ENCODE measurements around the gene TTC12. TPM values are rescaled to one million over a fixed set of nuclear protein-coding genes. Genes with fewer than 3 reads are reported as not detected.

TTC12 gene
- total and polyA plus RNA-seq, 9 of the 15 experiments (the other 6 are each of a cell fraction or from before 2014, with no cell fraction given), result 5.1 to 19.9 (median 13.4) TPM

DNA sequence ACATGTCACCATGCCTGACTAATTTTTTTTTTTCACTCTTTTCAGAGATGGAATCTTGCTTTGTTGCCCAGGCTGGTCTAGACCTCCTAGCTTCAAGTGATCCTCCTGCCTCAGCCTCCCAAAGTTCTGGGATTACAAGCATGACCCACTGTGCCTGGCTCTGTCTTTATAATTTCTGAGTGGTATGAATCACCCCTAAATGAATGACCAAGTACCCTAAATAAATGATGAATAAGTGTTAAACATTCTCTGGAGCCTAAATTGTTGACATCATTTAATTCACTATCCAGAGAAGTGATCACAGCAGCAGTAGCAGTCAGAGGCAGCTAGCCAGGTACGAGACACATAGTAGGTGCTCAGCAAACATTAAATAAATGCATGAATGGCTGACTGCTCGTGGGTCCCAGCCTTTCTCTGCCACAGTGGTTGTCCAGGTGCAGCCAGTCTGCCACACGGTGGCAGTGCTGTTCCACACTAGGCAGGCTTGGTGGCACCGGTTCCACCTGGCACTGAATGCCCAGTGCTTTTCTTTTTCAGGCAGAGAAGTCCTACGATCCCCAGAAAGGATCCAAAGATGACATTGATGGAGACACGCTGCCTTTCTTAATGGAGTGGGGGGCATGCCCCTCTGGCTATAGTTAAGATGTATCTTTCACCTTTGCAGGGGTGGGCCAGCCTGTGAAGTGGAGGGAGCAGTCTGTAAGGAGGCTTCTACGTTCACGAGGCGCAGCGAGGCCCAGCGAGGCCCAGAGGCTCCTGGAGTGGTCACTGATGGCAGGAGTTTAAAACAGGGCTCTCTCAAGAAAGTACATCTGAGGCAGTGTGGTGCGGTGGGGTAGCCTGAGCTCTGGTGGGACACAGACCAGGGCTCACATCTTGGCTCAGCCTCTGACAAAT is 8.7 kb upstream of the TTC12 start:
- under 1% methylated on average over 11 of the region's 12 CpGs for WGBS (ENCODE audit: insufficient coverage, low coverage, missing lambda C conversion rate)
- H3K4me3 ChIP-seq, result no peak overlapping the region
- in situ Hi-C loops (cut with MboI) (loop anchor here (5.0 to 25.0 kb wide), 3 partner anchors 232 to 957 kb away; no protein-coding TSS in a partner anchor), intact Hi-C loops (cut with micrococcal nuclease) (loop anchor here (1.0 to 10.0 kb wide), 5 partner anchors 189 to 957 kb away; no protein-coding TSS in a partner anchor)
- peak; percentile 90 for ATAC-seq
- no peak overlapping the region for H2AFZ ChIP-seq (ENCODE audit: low read depth, low read length)
- peaks cover 5 to 16% of the 10 kb centered on the region in 2 experiments; a peak in 4 of 5 replicates for H3K27me3 ChIP-seq (ENCODE audit: control insufficient read depth in 2 of 2, insufficient read depth in 2 of 2, low read length in 2 of 2)
- H3K27ac ChIP-seq (ENCODE audit: extremely low read depth, low read depth, low read length), result no peak overlapping the region
- DNase-seq (ENCODE audit: extremely low read depth in 1 of 4, low spot score in 3 of 4), result peak; percentile 38 to 58 (median 45)
- no peak overlapping the region for H3K4me2 ChIP-seq (ENCODE audit: insufficient read depth, low read length)
- POLR2A ChIA-PET, result interaction anchor here (1.2 kb wide), 1 partner anchor 8 kb away, joined by 3 read pairs; no protein-coding TSS in a partner anchor
- no peaks in the 10 kb centered on the region for H3K79me2 ChIP-seq (ENCODE audit: control insufficient read depth, insufficient read depth, low read length)
- CTCF ChIA-PET (ENCODE audit: low intra/inter-chr PET ratio), result interaction anchor here (0.9 to 3.1 kb wide), 5 partner anchors 189 to 491 kb away, joined by 3 to 24 read pairs (median 4); no protein-coding TSS in a partner anchor
- BruUV-seq (replicated peaks), result no TSS peak
- H4K20me1 ChIP-seq (replicated peaks; ENCODE audit: control insufficient read depth, insufficient read depth, low read length), result no peaks in the 10 kb centered on the region
- peak; percentile 83 for FAIRE-seq
- no peaks in the 10 kb centered on the region for H3K36me3 ChIP-seq (ENCODE audit: control insufficient read depth, insufficient read depth, low read length)
- H3K4me1 ChIP-seq (replicated peaks in 1 of 2; ENCODE audit: control insufficient read depth in 2 of 2, insufficient read depth in 2 of 2, low read length in 2 of 2), result no peaks in the 10 kb centered on the region
- H3K9me3 ChIP-seq (replicated peaks; ENCODE audit: control insufficient read depth, insufficient read depth, low read depth, low read length), result no peaks in the 10 kb centered on the region
- no peak overlapping the region for H3K9ac ChIP-seq (ENCODE audit: insufficient read depth in 1 of 2, low read depth in 2 of 2, low read length in 2 of 2)
- no peaks in the 10 kb centered on the region for H3K9me1 ChIP-seq (ENCODE audit: control insufficient read depth, insufficient read depth, low read length)
- TF ChIP-seq EWSR1 (IDR thresholded peaks at IDR 0.05; ENCODE audit: borderline replicate concordance, low read depth, partially characterized antibody) (no peak), ZNF507 (tag; conservative IDR thresholded peaks at IDR 0.05) (no peak), SMC3 (conservative IDR thresholded peaks at IDR 0.05; ENCODE audit: insufficient read depth, low read depth, low read length) (peak; percentile 86), ZKSCAN1 (IDR thresholded peaks at IDR 0.05; ENCODE audit: low read depth, low read length) (peak; percentile 91), TRIM28 (IDR thresholded peaks at IDR 0.05) (no peak)
- TF ChIP-seq, protein P1, sequence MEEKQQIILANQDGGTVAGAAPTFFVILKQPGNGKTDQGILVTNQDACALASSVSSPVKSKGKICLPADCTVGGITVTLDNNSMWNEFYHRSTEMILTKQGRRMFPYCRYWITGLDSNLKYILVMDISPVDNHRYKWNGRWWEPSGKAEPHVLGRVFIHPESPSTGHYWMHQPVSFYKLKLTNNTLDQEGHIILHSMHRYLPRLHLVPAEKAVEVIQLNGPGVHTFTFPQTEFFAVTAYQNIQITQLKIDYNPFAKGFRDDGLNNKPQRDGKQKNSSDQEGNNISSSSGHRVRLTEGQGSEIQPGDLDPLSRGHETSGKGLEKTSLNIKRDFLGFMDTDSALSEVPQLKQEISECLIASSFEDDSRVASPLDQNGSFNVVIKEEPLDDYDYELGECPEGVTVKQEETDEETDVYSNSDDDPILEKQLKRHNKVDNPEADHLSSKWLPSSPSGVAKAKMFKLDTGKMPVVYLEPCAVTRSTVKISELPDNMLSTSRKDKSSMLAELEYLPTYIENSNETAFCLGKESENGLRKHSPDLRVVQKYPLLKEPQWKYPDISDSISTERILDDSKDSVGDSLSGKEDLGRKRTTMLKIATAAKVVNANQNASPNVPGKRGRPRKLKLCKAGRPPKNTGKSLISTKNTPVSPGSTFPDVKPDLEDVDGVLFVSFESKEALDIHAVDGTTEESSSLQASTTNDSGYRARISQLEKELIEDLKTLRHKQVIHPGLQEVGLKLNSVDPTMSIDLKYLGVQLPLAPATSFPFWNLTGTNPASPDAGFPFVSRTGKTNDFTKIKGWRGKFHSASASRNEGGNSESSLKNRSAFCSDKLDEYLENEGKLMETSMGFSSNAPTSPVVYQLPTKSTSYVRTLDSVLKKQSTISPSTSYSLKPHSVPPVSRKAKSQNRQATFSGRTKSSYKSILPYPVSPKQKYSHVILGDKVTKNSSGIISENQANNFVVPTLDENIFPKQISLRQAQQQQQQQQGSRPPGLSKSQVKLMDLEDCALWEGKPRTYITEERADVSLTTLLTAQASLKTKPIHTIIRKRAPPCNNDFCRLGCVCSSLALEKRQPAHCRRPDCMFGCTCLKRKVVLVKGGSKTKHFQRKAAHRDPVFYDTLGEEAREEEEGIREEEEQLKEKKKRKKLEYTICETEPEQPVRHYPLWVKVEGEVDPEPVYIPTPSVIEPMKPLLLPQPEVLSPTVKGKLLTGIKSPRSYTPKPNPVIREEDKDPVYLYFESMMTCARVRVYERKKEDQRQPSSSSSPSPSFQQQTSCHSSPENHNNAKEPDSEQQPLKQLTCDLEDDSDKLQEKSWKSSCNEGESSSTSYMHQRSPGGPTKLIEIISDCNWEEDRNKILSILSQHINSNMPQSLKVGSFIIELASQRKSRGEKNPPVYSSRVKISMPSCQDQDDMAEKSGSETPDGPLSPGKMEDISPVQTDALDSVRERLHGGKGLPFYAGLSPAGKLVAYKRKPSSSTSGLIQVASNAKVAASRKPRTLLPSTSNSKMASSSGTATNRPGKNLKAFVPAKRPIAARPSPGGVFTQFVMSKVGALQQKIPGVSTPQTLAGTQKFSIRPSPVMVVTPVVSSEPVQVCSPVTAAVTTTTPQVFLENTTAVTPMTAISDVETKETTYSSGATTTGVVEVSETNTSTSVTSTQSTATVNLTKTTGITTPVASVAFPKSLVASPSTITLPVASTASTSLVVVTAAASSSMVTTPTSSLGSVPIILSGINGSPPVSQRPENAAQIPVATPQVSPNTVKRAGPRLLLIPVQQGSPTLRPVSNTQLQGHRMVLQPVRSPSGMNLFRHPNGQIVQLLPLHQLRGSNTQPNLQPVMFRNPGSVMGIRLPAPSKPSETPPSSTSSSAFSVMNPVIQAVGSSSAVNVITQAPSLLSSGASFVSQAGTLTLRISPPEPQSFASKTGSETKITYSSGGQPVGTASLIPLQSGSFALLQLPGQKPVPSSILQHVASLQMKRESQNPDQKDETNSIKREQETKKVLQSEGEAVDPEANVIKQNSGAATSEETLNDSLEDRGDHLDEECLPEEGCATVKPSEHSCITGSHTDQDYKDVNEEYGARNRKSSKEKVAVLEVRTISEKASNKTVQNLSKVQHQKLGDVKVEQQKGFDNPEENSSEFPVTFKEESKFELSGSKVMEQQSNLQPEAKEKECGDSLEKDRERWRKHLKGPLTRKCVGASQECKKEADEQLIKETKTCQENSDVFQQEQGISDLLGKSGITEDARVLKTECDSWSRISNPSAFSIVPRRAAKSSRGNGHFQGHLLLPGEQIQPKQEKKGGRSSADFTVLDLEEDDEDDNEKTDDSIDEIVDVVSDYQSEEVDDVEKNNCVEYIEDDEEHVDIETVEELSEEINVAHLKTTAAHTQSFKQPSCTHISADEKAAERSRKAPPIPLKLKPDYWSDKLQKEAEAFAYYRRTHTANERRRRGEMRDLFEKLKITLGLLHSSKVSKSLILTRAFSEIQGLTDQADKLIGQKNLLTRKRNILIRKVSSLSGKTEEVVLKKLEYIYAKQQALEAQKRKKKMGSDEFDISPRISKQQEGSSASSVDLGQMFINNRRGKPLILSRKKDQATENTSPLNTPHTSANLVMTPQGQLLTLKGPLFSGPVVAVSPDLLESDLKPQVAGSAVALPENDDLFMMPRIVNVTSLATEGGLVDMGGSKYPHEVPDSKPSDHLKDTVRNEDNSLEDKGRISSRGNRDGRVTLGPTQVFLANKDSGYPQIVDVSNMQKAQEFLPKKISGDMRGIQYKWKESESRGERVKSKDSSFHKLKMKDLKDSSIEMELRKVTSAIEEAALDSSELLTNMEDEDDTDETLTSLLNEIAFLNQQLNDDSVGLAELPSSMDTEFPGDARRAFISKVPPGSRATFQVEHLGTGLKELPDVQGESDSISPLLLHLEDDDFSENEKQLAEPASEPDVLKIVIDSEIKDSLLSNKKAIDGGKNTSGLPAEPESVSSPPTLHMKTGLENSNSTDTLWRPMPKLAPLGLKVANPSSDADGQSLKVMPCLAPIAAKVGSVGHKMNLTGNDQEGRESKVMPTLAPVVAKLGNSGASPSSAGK (IDR thresholded peaks at IDR 0.05), result no peak
